Panc1 (cell line): ENCODE results near the gene IFI30.

ENCODE experiments used
- POLR2AphosphoS5 ChIP-seq: IDR thresholded peaks from 2 replicates; pipeline ENCODE4 v1.6.1; 2012; ENCODE audit warnings: mild to moderate bottlenecking, low read depth, low read length, moderate library complexity
- SIN3A ChIP-seq: IDR thresholded peaks from 2 replicates; pipeline ENCODE4 v1.6.1; 2012; ENCODE audit warnings: low read depth, mild to moderate bottlenecking, low read length, moderate library complexity, borderline replicate concordance; ENCODE audit not compliant: insufficient read depth
- TCF7L2 ChIP-seq: IDR thresholded peaks from 2 replicates; pipeline ENCODE4 v1.6.1; 2011; ENCODE audit warnings: mild to moderate bottlenecking, low read depth, low read length, inconsistent platforms
- TF ChIP-seq, protein P1 (sequence below): fragments of 450-650 bp; IDR thresholded peaks from 2 replicates; pipeline ENCODE4 v1.5.1; 2017; ENCODE audit warnings: mild to moderate bottlenecking

DNA sequence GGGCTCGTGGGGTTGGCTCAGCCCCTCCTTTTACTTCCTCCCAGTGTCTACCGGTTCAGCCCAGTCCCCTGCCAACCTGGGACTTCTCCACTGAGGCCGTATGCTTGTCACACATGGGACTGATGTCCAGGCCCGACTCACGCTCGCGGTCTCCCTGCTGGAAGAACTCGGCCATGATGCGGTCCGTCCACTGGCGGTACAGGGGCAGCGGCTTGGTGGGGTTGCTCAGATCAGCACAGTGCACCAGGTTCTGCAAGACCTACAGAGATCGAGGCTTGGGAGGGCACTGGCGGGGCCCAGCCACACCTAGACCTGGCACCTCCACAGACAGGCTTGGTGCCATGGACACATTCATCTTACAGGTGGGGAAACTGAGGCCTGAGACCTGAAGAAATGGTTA, 38.1 kb downstream of the IFI30 start:
- TF ChIP-seq POLR2AphosphoS5 (no peak), TCF7L2 (no peak), SIN3A (no peak)
- TF ChIP-seq, protein P1, sequence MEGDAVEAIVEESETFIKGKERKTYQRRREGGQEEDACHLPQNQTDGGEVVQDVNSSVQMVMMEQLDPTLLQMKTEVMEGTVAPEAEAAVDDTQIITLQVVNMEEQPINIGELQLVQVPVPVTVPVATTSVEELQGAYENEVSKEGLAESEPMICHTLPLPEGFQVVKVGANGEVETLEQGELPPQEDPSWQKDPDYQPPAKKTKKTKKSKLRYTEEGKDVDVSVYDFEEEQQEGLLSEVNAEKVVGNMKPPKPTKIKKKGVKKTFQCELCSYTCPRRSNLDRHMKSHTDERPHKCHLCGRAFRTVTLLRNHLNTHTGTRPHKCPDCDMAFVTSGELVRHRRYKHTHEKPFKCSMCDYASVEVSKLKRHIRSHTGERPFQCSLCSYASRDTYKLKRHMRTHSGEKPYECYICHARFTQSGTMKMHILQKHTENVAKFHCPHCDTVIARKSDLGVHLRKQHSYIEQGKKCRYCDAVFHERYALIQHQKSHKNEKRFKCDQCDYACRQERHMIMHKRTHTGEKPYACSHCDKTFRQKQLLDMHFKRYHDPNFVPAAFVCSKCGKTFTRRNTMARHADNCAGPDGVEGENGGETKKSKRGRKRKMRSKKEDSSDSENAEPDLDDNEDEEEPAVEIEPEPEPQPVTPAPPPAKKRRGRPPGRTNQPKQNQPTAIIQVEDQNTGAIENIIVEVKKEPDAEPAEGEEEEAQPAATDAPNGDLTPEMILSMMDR: no peak
